Eye (tissue), 1 donor: ENCODE results near the gene SLC17A9.

Source experiments
- DNase-seq: peaks from one replicate; pipeline ENCODE4 v3.0.0-alpha.2; 2015

SLC17A9 gene

DNA sequence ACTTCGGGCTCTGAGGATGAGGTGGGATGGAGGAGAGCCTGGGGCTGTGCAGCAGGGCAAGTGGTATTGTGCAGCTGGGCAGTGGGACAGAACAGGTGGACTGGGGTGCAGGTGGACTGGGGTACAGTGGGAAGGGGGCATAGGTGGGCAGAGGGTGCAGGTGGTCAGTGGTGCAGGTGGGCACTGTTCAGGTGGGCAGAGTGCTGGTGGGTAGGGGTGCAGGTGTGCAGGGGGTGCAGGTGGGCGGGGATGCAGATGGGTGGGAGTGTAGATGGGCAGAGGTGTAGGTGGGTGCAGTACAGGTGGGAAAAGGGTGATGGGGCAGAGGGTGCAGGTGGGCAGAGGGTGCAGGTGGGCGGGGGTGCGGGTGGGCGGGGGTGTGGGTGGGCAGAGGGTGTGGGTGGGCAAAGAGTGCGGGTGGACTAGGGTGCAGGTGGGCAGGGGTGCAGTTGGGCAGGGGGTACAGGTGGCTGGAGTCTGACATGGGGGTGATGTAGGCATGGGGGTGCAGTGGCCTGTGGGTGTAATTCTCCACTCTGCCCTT lies 33.8 kb downstream of the SLC17A9 start:
- no peak for DNase-seq

DNA sequence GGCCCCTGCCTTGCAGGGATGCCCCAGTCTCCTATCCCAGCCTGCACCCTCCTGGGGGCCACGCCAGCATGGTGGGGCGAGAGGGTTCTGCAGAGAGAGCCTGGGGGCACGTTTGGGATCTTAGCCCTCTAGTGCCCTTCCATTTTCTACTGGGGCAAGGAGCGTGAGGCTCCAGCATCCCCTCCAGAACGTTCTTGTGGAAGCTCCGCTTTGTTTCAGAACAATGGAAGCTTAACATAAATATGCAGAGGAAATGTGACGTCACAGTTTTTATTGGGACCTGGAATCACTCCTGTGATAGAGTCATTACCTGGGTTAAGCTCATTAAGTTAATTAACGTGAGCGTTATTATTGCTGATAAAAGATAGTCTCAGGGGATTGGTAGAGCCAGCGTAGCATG lies 34.6 kb downstream of the SLC17A9 start:
- DNase-seq, result no peak

DNA sequence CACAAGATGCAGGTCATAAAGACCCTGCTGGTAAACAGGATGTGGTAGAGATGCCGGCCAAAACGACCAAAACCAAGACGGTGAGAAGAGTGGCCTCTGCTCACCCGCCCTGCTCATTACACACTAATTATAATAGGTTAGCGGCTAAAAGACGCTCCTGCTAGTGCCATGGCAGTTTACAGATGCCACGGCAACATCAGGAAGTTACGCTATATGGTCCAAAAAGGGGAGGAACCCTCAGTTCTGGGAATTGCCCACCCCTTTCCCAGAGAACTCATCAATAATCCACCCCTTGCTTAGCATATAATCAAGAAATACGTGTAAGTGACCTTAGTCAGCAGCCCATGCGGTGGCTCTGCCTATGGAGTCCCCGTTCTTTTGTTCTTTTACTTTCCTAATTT lies 36.7 kb downstream of the SLC17A9 start:
- no peak for DNase-seq

DNA sequence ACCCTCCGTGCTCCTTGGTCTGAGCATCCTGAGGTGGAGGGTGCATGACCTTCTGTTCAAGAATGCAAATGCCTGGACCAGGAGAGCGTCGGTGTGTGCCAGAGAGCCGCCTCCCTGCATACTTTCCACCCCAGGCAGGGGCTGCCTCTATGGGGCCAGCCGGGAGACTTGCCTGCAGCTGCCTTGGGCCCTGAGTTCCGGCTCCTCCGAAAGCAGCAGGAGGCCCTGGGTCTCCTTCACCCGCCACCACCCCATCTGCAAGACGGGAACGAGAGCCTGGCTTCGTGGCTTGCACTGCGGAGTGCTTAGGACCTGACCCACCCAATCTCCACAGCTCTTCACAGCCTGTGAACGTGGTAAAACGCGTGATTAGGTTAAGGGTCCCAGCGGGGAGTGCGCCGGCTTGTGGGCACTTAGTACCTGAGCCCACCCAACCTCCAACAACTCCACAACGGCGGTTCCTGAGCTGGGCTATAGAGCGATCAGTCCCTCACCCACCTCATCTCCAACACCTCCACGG lies 37.9 kb downstream of the SLC17A9 start:
- no peak for DNase-seq

DNA sequence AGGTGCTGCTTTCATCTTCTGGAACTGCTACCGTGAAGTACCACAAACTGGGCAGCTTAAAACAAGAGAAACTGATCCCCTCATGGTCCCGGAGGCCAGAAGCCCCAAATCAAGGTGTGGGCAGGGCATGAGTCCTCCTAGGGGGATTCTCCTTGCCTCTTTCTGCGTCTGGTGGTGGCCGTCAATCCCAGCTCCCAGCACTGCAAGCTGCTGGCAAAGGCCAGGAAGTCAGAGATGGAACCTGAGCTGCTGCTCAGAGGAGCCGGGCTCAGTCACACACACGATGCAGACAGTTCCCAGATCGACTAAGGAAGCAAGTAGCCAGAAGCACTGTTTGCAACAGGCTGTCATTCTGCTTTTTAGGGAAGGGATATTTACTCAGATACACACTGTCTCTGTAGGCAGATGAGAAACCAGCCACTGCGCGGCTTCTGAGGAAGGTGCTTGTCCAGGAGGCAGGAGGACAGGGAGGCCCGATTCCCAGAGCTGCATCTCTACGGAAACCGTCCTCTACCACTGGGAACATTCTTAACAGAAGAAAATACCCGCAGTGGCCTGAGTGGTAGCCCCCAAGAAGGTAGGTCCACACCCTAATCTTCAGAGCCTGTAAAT lies 38.8 kb downstream of the SLC17A9 start:
- no peak for DNase-seq

DNA sequence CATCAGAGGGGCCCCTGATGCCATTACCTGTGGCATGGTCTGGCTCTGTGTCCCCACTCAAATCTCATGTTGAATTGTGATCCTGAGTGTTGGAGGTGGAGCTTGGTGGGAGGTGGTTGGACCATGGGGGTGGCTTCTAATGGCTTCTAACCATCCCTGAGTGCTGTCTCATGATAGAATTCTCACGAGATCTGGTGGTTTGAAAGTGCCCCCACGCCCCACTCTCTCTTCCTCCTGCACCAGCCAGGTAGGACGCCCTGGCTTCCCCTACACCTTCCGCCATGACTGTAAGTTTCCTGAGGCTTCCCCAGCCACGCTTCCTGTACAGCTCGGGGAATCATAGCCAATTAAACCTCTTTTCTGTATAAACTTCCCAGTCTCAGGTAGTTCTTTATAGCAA lies 39.4 kb downstream of the SLC17A9 start:
- DNase-seq, result no peak

DNA sequence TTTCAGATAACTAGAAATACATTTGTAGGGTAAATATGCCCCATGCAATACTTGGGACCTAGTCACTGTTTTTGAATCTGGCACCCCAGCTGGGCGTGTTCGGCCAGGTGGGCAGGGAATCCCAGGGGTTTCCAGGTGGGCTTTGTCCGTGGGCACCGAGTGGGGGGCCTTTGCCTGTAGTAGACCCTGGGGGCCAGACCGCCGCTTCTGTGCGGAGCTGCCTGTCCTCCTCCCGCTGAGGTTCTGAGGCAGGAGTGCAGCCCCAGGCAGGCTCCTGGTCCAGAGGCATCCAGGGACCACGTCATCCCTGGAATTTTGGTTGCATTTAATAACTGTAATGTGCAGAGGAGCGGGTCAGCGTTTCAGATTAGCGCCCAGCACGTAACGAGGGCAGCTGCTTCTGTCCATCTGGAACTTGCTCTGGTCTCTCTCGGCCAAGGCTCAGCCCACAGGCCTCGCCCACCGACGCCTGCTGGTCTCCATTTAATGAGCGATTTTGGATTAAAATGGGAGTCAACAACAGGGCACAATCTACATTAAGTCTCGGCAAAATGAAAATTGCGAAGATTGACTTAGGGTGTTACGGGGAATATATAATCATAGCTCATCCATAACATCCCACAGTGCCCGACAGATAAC lies 41.5 kb downstream of the SLC17A9 start:
- peak; percentile 72 for DNase-seq

DNA sequence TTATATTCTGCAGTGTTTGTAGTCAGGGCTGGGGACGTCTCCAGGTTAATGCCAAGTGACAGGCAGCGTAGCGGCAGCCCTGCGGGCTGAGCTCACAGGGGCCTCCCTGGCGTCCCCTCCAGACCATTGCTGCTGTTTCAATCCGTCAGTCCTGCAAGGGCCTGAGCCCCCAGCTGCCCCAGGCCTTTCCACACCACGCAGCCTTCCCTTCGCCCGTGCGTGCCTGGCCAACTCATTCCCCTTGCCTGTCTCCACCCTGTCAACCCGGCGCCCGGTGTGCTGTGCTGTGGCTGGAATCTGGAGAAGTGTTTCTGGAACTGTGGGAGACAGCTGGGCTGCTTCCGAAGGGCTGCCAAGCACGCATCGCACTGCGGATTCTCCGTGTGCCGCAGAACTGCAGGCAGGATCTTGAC lies 42.4 kb downstream of the SLC17A9 start:
- DNase-seq, result no peak

DNA sequence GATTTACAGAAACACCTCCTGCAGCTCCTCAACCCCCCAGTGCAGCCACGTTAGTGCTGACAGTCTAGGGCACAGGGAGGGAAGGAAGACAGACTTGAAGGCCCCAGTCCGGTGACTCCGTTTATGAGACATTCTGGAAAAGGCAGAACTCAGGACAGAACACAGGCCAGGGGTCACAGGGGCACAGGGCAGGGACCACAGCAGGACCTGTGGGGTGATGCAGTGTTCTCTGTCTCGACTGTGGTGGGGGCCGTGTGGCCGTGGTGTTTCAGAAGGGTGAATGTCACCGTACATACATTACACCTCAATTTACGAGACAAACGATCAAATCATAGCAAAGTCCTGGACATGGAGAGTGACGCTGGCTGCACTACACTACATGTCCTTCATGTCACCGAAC lies 43.0 kb downstream of the SLC17A9 start:
- no peak for DNase-seq

DNA sequence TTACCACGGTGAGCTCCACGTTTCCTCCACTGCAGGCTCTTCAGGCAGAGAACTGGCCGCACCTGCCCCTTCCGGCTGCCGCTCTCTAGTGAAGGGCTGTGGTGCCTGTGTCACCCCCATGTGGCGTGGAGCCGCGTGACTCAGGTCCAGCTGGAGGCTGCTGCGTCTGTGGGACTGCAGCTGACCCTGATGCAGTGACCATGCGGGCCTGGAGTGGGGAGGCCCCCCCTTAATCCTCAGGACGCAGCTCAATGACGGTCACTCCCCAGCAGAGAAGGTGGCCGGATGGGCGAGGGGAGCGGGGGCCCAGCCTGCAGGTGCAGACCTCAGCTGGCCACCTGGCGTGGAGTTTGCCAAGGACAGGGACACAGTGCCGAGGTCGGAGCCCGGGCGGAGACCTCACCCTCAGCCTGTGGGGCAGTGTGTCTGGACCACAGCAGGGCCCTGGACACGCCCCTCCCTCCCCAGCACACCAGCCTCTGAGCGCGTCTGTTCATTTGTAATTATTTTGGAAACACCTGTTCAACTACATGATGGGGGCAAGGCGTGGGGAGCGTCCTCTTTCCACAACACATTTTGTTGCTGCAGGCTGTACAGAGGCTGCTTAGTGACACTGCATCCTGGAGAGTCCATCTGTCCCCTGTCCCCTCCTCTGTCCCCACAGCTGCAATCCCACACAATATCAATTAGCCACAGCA lies 43.5 kb downstream of the SLC17A9 start:
- peak; percentile 52 for DNase-seq

DNA sequence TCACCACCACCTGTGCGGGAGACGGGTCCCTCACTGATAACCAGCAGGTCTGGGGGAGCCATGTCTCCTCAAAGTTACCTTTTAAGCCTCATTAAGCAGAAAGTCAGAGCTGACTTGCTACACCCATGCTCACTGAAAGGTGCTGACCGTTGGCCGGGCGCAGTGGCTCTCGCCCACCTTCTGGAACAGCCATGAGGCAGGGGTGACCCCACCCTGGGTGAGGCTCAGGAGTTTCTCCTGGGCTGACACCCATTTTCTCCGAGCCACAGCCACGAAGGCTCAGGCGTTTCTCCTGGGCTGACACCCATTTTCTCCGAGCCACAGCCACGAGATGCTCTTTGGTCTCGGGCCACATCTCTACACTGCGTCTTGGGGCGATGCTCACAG lies 44.1 kb downstream of the SLC17A9 start:
- no peak for DNase-seq

DNA sequence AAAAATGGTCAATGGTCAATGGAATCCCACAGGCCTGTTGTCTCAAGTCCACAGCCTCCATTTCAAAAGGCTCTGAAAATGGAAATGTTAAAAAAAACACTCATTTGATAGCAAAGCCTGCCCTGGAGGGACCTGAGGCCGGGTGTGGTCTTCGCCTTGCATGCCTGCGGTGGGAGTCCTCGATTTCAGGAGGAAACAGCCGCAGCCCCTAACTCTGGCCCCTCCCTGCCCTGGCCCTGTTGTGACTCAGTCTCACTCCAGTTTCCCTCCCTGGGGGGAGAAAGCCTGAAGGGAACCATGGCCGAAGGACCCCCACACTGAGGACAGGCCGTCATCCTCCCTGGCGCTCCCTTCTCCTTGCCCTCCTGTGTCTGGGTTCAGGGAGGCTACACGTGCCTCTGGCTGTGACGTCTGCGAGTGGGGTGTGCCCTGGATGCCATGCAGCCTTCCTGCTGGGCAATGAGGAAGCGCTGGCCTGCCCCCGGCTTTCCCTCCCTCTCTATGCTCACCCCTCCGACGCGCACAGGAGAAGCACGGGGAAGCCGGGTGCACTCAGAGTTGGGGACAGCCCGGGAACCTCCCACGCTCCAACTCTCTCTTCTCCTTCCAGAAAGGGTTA lies 45.0 kb downstream of the SLC17A9 start:
- no peak for DNase-seq

DNA sequence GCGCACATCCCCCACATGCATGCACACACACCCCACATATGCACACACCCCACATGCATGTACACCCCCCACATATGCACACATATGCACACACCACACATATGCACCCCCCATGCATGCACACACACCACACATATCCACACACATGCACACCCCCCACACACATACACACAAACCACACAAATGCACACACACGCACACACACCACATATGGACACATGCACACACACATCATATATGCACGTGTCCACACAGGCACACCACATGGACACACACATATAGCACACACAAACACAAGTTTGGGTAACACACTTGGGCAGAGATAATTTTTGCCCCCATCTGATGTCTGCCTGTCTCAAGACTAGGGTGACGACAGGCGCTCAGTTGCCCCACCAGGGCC lies 45.9 kb downstream of the SLC17A9 start:
- DNase-seq, result no peak

DNA sequence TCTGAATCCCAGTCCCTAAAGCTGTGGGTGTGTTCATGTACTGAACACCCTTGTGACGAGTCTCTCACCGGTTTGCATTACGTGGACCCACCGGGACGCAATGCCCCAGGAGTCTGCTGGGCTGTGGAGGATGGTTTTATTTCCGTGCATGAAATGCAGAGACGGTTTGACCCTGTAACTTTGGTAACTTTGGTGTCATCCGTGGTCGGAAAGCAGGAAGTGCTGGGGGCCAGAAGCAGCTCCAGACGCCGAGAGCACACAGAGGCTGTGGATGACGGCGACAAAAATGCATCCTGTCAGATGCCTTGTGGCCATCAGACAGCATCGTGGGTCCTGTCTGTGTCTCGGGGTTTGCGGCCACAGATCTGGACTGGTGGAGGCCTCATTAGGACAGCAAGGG lies 47.1 kb downstream of the SLC17A9 start:
- no peak for DNase-seq

DNA sequence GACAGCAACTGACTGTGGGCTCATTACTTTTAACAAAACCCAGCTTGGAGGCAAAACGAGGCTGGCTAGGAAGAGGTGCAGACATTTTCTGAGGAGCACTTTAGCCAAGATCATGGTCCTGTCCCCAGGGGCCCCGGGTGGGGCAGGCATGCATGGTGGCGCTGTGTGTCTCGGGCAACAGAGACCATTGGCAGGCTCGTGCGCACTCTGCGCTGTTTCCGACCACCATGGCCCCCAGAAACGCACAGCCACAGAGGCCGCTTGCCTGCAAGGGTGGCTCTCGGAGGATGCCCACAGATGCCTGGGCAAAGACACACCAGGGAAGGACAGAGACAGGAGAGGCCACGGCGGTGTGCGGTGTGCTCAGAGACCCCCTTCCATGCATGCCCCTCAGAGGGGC lies 47.5 kb downstream of the SLC17A9 start:
- DNase-seq, result no peak

DNA sequence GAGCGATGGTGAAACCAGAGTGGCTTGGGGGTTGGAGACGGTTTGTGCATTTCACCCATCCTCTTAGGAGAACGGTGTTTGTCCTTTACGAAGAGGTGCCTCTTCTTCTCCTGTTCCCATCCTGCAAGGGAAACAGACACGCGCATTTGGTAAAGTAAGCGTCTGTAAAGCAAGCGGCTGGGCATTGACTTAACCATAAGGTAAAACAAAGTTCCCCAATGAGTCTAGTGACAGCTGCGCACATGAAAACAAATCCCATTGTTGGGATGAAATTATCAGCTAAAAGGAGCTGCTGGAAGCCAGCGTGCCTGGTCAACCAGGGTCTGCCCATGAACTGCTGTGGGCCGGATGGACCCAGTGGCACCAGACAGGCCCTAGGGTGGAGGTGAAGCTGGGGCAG lies 48.4 kb downstream of the SLC17A9 start:
- no peak for DNase-seq

DNA sequence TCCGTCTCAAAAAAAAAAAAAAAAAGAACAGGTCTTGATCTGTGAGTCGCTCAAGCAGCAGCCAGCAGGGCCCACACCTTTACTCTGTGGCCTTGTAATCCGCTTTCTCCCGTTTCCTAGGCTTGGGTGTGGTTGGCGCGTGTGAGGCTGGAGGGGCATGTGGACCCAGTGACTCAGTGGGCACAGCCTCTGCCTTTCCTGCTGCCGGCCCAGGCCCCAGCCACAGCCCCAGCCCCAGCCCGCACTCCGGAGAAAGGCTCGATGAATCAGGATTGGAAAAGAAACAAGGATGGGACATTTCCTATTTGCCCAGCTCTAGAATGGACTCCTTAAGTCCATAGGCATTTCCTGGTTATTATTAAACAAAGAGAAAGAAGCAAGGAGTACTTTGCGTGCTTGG lies 50.0 kb downstream of the SLC17A9 start:
- DNase-seq, result no peak

DNA sequence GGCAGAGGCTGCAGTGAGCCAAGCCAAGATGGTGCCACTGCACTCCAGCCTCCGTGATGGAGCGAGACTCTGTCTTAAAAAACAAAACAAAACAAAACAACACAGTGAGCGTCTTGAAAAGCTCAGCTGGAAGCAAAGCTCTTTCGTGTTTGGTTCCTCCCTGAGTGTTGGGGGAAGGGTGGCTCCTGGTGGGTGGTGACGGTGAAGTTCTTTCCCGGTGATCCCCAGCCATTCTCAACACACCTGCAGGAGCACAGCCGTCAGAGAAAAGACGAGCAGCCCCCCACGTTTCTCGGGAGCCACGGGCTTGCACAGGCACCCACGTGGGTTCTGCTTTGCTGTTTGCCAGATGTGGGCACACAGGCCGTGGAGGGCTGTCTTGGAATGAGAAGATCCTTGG lies 51.0 kb downstream of the SLC17A9 start:
- DNase-seq, result no peak

DNA sequence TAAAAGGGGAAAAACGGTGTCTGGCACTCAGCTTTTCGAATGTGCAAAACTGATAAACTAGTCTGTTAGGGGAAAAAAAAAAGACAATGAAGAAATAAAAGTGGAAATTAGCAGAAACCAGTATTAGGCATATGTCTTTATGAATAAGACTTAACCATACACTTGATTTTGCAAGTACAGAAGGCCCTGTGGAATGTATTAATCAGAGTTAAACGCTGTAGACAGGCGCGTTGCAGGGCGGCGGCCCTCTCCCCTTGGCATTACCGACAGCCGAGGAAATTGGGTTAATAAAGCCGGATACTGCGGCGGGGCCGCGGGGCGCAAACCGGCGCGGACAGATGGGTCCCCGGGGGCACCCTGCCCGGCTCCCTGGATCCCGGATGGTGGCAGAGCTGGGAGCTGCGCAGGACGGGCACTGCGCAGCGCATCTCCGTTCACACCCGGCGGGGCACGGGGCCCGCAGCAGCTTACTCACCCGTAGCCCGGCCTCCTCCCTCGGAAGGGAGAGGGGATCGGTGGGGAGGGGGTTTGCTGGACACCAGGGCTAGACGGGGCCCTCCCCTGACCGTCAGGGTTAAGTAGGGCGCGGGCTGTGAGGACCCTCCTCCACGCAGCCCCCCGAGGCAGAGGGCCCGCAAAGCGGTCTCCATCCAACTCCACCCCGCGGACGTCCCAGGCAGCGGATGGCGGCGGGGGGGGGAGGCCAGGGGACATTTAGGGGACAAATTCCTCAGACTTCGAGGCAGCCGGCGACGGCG lies 52.3 kb downstream of the SLC17A9 start:
- DNase-seq, result peak; percentile 69

DNA sequence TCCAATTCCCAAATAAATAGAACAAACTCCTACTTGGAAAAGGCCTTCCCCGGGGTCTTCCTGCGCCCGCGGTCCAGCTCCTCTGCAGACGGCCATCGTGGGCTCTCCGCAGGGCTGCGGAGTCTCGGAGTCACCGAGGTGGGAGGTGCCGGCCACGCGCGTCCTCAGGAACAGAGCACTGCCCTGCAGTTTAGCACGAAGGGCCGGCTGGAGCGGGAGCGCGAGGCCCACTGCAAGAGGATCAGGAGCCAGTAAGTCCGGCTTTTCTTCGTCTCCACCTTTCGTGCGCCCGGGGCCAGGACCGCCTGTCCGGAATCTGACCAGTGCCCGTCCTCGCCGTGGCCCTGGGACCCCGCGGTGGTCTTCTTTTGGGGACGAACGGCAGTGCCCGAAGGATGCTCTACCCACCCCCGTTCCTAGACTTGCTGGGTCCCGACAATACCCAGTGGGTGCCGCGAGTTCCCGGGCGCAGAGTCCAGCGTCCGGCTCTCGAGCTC lies 52.9 kb downstream of the SLC17A9 start:
- peak; percentile 58 for DNase-seq

DNA sequence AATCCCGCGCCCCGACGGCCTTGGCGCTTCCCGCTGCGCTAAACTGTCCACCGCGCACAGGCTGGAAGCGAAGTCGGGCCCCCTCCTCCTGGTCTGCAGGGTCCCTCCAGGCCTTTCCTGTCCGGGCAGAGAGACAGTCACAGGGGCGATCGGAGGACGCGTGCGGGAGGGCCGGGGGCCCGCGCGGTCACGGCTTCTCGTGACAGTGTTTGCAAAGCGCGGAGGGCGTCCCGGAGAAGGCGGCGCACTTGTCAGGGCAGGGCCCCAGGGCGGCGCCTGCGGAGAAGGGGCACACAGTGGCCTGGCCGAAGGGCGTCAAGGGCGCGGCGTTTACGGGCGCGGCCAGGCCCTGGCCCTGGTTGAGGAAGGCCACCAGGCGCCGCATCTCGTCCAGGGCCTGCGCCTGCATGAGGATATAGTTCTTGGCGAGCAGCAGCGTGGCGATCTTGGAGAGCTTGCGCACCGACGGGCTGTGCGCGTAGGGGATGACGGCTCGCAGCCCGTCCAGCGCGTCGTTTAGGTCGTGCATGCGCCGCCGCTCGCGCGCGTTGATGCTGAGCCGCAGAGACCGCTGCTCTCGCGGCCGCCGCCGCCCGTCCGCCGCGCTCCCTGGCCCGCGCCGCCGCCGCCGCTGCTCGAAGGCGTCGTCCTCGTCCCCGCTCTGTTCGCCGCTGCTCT lies 53.5 kb downstream of the SLC17A9 start:
- DNase-seq, result peak; percentile 61
